ENCODE results near the gene GMIP.
"Not testable (repeated sequence)": the region's sequence is repeated elsewhere in the genome, so short reads cannot be mapped to it uniquely, and the experiment has no call there.

GMIP gene

DNA sequence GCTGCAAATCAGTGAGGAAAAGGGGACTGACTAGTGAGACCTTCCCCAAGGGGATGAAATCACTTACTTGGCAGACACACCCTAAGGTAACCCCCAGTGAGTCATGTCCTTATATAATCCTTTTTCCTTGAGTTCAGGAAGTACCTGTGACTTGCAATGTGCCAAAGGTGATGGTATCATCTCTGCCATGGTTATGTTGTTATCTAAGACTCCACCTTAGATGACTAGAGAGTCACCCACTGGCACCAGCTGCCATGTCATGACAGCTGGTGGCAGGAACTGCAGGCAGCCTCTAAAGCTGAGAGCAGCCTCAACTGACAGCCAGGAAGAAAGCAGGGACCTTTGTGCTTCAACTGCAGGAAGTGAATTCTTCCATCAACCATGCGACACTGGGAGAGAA is 37.4 kb downstream of the GMIP start:
- peak; percentile 33 for DNase-seq

DNA sequence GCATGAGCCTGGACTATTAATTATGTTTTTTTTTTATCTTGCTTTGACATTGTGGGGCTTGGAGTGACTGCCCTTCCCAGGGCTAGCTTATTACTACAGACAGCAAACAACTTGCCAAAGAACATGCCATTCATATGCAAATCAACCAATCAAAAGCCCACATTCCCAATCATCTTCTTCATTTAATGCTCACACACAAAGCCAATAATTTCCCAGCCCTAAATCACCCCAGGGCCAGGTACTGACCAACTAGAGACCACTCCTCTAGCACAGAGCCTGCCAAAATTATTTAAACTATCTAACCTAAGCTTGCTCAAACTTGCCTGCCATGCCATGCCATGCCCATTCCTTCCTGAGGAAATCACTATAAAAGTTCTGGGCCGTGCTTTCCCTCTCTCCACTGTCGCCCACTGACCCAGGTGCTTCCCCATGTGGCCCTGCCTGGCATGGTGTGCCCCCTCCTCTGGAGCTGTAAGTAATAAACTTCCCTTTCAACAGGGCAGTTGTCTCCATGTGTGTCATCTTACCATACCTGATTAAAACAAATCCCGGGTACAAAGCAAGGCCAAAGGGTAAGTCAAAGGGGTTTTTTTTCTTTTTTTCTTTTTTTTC is 40.6 kb downstream of the GMIP start:
- no peak for DNase-seq

- DNase-seq, result no peak
Measured at GRCh38 chr19:19602136-19602712, 41.2 kb downstream of the GMIP start.

DNA sequence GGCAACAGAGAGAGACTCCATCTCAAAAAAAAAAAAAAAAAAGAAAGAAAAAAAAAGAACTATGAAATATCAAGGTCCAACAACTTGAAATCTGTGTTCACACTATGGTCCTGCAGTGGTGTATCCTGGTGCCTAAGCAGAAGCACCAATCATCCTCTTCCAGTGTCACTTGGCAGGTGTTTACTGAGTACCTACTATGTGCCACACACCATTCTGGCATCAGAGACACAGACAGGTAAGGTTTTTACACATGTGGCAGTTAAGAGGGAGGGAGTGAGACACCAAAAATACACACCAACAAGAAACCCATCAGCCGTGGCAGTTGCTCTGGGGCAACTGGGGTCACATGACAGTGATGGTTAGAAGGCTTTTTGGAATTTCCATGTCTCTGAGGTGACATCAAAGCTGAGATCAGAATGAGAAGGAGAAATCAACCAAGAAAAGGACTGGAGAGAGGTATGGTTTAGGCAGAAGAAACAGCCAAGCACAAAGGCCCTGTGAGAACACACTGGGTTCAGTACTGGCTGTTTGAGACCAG is 42.6 kb downstream of the GMIP start:
- DNase-seq, result no peak

DNA sequence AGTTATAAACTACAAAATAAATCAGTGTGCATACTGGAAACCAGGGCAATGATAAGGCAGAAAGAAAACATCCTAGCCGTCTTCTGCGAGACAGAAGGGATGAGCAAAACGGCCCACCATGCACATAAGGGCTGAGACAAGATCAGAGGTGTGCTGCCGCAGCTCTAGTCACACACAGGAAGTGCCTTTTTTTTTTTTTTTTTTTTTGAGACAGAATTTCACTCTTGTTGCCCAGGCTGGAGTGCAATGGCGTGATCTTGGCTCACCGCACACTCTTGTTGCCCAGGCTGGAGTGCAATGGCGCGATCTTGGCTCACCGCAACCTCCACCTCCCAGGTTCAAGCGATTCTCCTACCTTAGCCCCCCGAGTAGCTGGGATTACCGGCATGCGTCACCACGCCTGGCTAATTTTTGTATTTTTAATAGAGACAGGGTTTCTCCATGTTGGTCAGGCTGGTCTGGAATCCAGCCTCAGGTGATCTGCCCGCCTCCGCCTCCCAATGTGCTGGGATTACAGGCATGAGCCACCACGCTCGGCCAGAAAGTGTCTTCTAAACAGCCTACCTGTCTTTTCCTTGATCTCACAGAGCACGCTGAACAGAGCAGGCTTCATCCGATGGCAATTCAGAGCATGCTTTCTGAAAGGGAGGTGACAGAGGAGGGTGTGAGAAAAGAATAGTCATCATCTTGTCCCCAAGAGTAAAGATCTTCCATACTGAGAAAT is 44.6 kb downstream of the GMIP start:
- not testable (repeated sequence) for DNase-seq

DNA sequence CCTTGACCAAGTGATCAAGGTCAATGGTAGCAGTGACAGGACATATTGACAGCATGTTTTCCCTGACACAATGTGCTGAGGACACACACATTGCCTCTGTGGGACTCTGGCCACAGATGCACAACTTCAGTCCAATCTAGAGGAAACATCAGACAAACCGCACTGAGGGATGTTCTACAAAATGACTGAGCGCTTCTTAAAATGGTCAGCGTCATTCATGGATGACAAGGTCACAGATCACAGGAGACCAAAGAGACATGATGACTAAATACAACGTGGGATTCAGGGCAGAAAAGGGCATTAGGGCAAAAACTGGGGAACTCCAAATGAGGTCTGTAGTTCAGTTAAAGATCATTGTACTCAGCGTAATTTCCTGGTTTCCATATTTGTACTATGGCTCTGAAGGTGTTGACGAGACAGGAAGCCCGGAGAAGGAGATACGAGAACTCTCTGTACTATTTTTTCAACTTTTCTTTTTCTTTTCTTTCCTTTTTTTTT is 45.6 kb downstream of the GMIP start:
- DNase-seq, result no peak

- no peak for DNase-seq
Measured at GRCh38 chr19:19595171-19595701, 48.2 kb downstream of the GMIP start.

- DNase-seq, result no peak
Measured at GRCh38 chr19:19594381-19594780, 49.1 kb downstream of the GMIP start.

DNA sequence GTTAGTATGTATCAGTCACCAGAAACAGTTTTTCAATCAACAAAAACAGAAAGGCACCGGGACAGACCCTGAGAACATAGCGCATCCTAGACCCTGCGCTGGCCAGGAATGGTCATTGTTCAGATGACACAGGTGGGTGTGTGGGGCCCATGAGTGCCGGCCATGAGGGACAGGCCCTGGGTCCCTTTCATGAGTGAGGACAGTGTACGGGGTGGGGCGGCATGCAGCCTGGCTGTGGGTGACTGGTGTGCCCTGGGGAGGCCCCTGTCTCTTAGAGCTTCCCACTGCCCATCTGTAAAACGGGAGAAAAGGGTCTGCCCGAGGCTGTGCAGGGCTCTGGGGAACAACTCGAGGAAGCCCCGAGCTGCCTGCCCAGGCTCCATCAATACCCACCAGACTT is 50.8 kb downstream of the GMIP start:
- no peak for DNase-seq

- DNase-seq, result no peak
Measured at GRCh38 chr19:19591133-19591825, 52.2 kb downstream of the GMIP start.

DNA sequence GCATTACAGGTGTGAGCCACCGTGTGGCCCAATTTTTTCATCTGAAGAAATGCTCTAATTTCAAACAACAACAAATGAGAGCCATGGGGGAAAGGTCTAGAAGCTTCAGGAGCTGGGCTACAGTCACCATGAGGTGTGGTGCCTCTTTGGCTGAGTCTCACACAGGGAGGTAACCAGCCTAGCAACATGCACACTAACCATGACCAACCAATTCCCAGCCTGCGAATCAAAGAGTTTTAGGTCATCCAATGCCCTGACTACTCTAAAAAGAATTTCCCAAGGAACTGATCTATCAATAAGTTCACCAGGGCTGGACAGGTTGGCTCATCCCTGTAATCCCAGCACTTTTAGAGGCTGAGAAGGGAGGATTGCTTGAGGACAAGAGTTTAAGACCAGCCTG is 54.9 kb downstream of the GMIP start:
- no peak for DNase-seq

GRCh38 chr19:19587771-19588170 is 55.7 kb downstream of the GMIP start:
- DNase-seq, result no peak

- no peak for DNase-seq
Measured at GRCh38 chr19:19584356-19584755, 59.1 kb downstream of the GMIP start.

DNA sequence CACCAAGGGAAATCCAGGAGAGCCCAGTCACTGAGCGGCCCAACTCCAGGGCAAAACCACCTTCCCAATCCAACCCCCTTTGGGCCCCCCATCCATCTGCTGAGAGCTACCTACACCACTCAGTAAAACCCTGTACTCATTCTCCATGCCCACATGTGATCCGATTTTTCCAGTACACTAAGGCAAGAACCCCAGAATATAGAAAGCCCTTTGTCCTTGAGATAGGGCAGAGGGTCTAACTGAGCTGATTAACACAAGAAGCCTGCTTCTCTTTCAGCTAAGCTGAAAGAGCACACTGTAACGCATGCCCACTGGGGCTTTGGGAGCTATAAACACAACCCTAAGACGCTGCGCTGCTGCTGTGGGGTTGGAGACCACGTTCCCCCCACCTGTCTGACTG is 61.0 kb downstream of the GMIP start:
- no peak for DNase-seq

GRCh38 chr19:19581391-19581790 is 62.1 kb downstream of the GMIP start:
- DNase-seq, result no peak

- no peak for DNase-seq
Measured at GRCh38 chr19:19580418-19580817, 63.0 kb downstream of the GMIP start.

DNA sequence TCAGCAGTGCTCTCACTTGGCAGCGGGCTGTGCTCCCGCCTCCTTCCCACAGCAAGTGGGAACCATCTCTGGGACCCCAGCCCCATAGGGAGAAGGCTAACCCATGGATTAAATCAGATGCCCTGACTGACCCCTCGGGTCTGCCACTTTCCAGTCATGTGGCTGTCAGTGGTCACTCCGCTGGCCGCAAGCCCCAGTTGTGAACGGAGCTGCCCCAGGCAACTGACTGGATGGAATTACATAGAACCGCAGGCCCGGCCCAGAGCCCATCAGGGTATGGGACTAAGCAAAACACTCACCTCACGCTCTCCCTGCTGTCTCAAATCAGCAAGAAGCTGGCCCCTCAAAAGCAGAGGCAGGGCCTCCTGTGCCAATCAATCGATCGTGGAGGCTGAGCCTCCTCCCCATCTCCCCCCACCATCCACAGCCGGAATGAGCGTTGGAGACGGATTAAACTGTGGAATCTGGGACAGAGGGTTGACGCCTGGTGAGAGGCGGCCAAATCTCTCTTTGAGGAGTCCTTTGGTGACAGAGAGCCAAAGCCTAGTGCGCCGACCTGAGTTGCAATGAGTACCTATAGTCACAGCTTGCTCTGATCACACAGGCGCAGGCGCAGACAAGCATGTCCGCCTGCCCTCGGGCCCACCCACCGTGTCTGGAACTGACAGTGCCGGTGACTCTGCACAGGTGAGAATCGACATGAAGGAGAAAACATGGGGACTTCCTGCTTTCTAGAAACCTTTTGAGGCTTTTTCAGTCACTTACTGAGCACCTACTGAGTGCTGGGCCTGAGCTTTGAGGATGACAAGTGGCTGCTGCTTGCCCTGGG is 63.7 kb downstream of the GMIP start:
- DNase-seq, result no peak

All from hematopoietic multipotent progenitor cell treated with erythropoietin and hydrocortisone succinate and interleukin-3 and kit ligand, for 6 days (in vitro differentiated cells).